H1 (cell line): Measurements from ENCODE around the gene CELF2. TPM values are rescaled to one million over a fixed set of nuclear protein-coding genes. Genes with fewer than 3 reads are reported as not detected.

Experiments used
- CTBP2 ChIP-seq: IDR thresholded peaks from 2 replicates; pipeline ENCODE4 v1.7.0; 2011; ENCODE audit warnings: borderline replicate concordance, mild to moderate bottlenecking, moderate library complexity, mixed read lengths, low read length; ENCODE audit not compliant: insufficient read depth, insufficient read length
- GABPA ChIP-seq: IDR thresholded peaks from 2 replicates; pipeline ENCODE4 v1.6.1; 2011; ENCODE audit warnings: mild to moderate bottlenecking, low read length, moderate library complexity, borderline replicate concordance; ENCODE audit not compliant: insufficient read depth
- JUND ChIP-seq: IDR thresholded peaks from 2 replicates; pipeline ENCODE4 v1.6.1; 2011; ENCODE audit warnings: mild to moderate bottlenecking, improper control_type of control experiment, low read length
- POU5F1 ChIP-seq: IDR thresholded peaks from 2 replicates; pipeline ENCODE4 v1.6.1; 2011; ENCODE audit warnings: low read depth, mild to moderate bottlenecking, low read length, moderate library complexity
- RXRA ChIP-seq: IDR thresholded peaks from 2 replicates; pipeline ENCODE4 v1.6.1; 2011; ENCODE audit warnings: low read depth, mild to moderate bottlenecking, low read length, moderate library complexity; ENCODE audit not compliant: insufficient read depth
- SIN3A ChIP-seq, 2 experiments: IDR thresholded peaks in 1 of 2; conservative IDR thresholded peaks in 1 of 2; 2 replicates each; pipeline ENCODE4 v1.6.1; 2011 to 2012; ENCODE audit warnings: low read length in 2 of 2, improper control_type of control experiment in 1 of 2, low read depth in 1 of 2, mild to moderate bottlenecking in 1 of 2
- SP2 ChIP-seq: IDR thresholded peaks from 2 replicates; pipeline ENCODE4 v1.6.1; 2012; ENCODE audit warnings: mild to moderate bottlenecking, low read length, inconsistent platforms
- polyA plus RNA-seq, 7 experiments: library from polyadenylated mRNA; depleted of rRNA in 3 of 7; stranded (reverse) in 5 of 7; unstranded in 2 of 7; fragments of >200 nt in 5 of 7; fragments of 200-250 nt in 2 of 7; gene quantifications; 1 replicate in 5 of 7; 2 replicates in 1 of 7; 4 replicates in 1 of 7; pipeline versions ENCODE4 v1.2.1 to v1.2.3, GENCODE V29; 2011 to 2013; ENCODE audit warnings: missing spikeins in 2 of 7, mixed read lengths in 2 of 7
- total RNA-seq: library from RNA; stranded (reverse); fragmentation: NEBNext Ultra II Directional; extraction: Animal tissue kit (Norgen Biotek cat#: 25700); gene quantifications from 2 replicates; pipeline ENCODE4 v1.2.1, GENCODE V29; 2021
- TF ChIP-seq, protein P1 (sequence below): fragments of 300-600 bp; sonication (generic); IDR thresholded peaks from 2 replicates; pipeline ENCODE4 v1.7.1; 2012; ENCODE audit warnings: low read length, moderate library complexity, mild to moderate bottlenecking, inconsistent platforms; ENCODE audit not compliant: insufficient replicate concordance

Gene CELF2
- total and polyA plus RNA-seq, 2 of the 8 experiments (the other 6 are each of a cell fraction or from before 2014, with no cell fraction given): 18.3 to 22.7 TPM

DNA sequence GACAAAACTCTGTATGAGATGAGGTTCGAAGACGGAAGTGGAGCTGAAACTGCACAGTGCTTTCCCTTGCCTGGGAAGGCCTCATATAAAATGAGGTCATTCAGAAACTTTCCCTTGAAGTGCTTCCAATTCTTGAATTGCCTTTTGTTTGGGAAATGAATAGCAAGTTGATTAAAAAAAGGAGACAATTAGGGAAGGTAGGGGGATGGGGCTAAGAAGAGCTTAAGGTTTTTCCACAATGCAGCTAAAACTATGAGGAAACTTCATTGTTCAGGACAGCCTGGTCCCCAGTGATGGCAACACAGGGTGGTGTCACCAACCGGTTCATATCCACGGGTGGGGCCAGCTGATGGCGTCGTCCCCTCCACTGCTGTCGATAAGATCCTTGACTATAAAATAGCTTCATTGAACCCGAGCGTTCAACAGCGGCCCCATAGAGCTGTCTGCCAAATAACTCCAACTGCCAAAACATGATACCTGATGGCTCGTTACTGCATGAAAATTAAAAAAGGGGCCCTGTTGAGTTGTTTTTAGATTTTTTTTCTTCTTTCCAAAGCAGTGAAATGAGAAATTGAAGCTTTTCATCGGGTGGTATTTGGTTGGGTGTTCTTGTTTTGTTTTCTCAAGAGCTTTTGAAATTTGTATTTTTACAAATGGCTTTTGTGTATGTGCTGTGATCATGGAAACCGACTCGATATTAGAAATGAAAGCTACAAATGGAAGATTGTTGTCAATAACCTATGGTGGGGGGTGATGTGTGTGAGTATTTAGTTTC lies 2.8 kb upstream of the CELF2 start (continued):
- TF ChIP-seq, protein P1, sequence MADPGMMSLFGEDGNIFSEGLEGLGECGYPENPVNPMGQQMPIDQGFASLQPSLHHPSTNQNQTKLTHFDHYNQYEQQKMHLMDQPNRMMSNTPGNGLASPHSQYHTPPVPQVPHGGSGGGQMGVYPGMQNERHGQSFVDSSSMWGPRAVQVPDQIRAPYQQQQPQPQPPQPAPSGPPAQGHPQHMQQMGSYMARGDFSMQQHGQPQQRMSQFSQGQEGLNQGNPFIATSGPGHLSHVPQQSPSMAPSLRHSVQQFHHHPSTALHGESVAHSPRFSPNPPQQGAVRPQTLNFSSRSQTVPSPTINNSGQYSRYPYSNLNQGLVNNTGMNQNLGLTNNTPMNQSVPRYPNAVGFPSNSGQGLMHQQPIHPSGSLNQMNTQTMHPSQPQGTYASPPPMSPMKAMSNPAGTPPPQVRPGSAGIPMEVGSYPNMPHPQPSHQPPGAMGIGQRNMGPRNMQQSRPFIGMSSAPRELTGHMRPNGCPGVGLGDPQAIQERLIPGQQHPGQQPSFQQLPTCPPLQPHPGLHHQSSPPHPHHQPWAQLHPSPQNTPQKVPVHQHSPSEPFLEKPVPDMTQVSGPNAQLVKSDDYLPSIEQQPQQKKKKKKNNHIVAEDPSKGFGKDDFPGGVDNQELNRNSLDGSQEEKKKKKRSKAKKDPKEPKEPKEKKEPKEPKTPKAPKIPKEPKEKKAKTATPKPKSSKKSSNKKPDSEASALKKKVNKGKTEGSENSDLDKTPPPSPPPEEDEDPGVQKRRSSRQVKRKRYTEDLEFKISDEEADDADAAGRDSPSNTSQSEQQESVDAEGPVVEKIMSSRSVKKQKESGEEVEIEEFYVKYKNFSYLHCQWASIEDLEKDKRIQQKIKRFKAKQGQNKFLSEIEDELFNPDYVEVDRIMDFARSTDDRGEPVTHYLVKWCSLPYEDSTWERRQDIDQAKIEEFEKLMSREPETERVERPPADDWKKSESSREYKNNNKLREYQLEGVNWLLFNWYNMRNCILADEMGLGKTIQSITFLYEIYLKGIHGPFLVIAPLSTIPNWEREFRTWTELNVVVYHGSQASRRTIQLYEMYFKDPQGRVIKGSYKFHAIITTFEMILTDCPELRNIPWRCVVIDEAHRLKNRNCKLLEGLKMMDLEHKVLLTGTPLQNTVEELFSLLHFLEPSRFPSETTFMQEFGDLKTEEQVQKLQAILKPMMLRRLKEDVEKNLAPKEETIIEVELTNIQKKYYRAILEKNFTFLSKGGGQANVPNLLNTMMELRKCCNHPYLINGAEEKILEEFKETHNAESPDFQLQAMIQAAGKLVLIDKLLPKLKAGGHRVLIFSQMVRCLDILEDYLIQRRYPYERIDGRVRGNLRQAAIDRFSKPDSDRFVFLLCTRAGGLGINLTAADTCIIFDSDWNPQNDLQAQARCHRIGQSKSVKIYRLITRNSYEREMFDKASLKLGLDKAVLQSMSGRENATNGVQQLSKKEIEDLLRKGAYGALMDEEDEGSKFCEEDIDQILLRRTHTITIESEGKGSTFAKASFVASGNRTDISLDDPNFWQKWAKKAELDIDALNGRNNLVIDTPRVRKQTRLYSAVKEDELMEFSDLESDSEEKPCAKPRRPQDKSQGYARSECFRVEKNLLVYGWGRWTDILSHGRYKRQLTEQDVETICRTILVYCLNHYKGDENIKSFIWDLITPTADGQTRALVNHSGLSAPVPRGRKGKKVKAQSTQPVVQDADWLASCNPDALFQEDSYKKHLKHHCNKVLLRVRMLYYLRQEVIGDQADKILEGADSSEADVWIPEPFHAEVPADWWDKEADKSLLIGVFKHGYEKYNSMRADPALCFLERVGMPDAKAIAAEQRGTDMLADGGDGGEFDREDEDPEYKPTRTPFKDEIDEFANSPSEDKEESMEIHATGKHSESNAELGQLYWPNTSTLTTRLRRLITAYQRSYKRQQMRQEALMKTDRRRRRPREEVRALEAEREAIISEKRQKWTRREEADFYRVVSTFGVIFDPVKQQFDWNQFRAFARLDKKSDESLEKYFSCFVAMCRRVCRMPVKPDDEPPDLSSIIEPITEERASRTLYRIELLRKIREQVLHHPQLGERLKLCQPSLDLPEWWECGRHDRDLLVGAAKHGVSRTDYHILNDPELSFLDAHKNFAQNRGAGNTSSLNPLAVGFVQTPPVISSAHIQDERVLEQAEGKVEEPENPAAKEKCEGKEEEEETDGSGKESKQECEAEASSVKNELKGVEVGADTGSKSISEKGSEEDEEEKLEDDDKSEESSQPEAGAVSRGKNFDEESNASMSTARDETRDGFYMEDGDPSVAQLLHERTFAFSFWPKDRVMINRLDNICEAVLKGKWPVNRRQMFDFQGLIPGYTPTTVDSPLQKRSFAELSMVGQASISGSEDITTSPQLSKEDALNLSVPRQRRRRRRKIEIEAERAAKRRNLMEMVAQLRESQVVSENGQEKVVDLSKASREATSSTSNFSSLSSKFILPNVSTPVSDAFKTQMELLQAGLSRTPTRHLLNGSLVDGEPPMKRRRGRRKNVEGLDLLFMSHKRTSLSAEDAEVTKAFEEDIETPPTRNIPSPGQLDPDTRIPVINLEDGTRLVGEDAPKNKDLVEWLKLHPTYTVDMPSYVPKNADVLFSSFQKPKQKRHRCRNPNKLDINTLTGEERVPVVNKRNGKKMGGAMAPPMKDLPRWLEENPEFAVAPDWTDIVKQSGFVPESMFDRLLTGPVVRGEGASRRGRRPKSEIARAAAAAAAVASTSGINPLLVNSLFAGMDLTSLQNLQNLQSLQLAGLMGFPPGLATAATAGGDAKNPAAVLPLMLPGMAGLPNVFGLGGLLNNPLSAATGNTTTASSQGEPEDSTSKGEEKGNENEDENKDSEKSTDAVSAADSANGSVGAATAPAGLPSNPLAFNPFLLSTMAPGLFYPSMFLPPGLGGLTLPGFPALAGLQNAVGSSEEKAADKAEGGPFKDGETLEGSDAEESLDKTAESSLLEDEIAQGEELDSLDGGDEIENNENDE: no peak
- no peak for TF ChIP-seq SP2
- no peak for TF ChIP-seq JUND
- no peak for TF ChIP-seq RXRA
- no peak for TF ChIP-seq POU5F1
- TF ChIP-seq CTBP2: no peak
- no peak for TF ChIP-seq GABPA
- TF ChIP-seq SIN3A (conservative IDR thresholded peaks at IDR 0.05 in 1 of 2, IDR thresholded peaks at IDR 0.05 in 1 of 2; ENCODE audit: low read depth in 1 of 2, low read length in 2 of 2): no peak
